T-helper 2 cell treated with Interferon-gamma antibody and Interleukin-4, amounts not matched to agents 100 ng/mL and 5 ng/mL, for 36 hours (primary cell): ENCODE measurements around the gene THOC3. TPM values are rescaled to one million over a fixed set of nuclear protein-coding genes. Genes with fewer than 3 reads are reported as not detected.
"Not testable (repeated sequence)": the region's sequence is repeated elsewhere in the genome, so short reads cannot be mapped to it uniquely, and the experiment has no call there.

Source experiments
- intact Hi-C: fragments of 100-400 bp; cut with micrococcal nuclease; formaldehyde crosslinking; loops from one replicate; pipeline ENCODE4 v1.15.1; 2023
- total RNA-seq: library from RNA; stranded (reverse); gene quantifications from 2 replicates; pipeline ENCODE4 v1.2.3, GENCODE V29; 2022

THOC3 gene, protein sequence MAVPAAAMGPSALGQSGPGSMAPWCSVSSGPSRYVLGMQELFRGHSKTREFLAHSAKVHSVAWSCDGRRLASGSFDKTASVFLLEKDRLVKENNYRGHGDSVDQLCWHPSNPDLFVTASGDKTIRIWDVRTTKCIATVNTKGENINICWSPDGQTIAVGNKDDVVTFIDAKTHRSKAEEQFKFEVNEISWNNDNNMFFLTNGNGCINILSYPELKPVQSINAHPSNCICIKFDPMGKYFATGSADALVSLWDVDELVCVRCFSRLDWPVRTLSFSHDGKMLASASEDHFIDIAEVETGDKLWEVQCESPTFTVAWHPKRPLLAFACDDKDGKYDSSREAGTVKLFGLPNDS
- total RNA-seq, result 94.6 and 105 TPM in 2 replicates

DNA sequence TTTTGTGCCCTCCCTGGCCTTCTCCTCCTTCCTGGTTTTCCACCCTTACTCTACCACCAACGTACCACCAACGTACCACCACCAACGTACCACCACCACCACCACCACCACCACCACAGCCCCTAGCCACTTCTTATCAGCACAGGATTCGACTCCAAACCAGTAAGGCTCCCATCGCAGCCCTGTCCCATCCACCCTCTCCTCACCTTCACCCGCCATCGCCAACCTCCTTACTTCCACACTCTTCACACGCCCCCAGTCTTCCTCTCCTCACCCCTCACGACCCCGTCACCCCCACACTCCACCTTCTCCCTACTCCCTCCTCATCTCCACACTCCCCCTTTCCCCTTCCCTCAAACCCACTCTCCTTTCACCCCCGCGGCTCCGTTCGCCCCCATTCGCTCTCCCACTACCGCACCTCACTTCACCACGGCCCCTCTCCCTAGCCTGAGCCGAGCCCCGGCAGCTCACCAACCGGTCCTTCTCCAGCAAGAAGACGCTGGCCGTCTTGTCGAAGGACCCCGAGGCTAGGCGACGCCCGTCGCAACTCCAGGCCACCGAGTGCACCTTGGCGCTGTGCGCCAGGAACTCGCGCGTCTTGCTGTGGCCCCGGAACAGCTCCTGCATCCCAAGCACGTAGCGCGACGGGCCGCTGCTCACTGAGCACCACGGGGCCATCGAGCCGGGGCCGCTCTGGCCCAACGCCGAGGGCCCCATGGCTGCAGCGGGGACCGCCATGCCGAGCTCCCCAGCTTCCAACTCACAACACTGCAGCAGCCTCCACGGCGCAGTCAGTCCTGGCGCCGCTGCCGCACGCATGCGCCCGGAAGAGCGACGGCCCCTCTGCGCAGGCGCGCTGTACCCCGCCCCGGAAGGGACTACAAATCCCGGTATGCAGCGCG, at the start of gene THOC3:
TSS of gene THOC3 (minus strand) at position 845 of the 902 bp plus-strand sequence. CDS start at position 738, 107 bp downstream.
- intact Hi-C loops, result not testable (repeated sequence)

DNA sequence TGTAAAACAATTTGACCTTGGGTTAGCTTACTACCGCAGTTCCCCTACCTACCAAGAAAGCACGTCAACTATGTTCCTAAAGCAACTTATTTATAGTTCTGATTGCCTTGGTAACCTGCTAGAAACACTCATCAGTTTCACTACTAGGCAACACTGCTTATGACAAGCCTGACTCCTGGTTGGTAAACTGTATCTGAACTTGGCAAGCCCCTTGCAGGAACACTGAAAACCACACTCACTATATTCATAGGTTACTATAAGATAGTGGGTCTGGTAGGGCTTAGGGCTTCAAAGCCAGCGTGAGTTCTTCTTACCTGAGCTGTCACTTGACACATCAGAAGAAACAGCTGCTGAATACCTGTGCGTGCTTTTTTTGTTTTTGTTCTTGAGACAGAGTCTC, 49.2 kb upstream of the THOC3 start:
- intact Hi-C loops, result not testable (repeated sequence)

DNA sequence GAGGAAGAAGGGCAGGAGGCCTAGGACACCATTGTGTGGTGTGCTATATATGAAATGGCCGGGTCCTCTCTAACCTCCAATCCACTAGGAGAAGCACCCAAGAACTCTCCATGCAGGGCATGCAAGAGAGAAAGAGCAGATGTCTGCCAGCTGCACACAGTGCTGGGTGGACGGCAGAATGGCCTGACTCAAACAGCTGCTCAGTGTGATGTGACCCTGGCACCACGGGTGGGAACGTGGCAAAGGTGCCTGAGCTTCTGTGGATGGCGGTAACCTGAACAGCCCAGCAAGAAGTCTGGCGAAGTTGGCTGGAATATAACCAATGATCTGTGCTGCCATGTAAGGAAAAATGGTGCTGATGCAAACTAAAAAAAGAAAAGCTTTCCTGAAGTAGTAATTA, 46.2 kb upstream of the THOC3 start:
- intact Hi-C loops, result not testable (repeated sequence)

DNA sequence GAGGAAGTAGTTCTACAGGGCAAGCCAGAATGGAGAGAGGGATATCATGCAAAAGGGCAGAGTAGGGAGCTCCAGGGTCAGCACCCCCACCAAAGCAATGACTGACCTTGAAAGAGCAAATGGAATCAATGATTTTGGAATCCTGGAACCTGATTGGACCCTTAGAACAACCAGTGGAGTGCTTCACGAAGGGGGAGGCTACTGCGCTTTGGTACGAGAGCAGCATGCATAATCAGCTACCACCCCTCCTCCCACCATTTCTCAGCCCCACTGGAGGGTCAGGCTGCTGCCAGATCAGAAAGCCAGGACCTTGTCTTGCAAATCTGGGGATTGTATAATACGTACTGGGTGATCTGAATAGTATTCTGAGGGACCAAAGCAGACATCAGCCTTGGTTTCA, 43.0 kb upstream of the THOC3 start:
- intact Hi-C loops, result not testable (repeated sequence)

DNA sequence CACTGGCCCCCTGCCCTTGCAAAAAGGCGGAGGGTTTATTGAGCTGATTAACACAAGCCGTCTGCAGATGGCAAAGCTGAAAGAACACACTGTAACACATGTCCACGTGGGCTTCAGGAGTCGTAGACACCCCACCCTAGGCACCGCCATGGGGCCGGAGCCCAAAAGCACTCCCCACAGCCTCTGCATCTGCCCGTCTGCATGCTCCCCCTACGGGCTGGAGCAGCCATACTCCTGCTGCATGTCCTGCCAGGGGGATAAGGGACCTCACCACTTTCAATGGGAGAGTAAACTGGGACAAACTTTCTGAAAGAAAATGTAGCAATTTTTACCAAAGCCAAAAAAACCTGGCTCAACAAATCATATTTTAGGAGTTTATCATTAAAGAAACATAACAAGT, 42.1 kb upstream of the THOC3 start:
- intact Hi-C loops, result not testable (repeated sequence)

DNA sequence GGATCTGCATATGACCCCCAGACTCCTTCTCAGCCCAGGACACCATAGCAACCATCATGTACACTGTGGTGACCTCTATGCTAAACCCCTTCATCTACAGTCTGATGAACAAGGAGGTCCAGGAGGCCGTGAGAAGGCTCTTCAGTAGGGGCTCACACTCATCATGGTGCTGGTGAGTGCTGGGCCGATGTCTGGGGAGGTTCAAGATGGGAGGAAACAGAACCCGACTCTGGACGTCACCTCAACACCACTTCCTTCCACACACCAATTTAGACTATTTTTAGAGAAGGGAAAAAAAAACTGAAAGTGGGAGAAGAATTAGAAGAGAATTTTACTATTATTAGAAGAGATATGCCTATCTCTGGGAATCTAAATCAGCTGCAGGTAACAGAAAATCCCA, 39.1 kb upstream of the THOC3 start:
- intact Hi-C loops, result not testable (repeated sequence)

DNA sequence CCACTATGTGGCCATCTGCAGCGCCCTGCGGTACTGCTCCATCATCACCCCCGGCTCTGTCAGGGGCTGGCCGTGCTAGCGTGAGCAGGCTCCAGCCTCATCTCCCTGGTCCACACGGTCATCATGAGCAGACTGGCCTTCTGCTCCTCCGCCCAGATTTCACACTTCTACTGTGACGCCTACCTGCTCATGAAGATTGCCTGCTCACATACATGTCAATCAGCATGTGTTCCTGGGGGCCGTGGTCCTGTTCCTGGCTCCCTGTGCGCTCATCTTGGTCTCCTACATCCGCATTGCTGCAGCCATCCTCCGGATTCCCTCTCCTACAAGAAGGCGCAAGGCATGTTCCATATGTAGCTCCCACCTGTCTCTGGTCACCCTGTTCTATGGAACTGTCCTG, 38.7 kb upstream of the THOC3 start:
- intact Hi-C loops, result not testable (repeated sequence)

DNA sequence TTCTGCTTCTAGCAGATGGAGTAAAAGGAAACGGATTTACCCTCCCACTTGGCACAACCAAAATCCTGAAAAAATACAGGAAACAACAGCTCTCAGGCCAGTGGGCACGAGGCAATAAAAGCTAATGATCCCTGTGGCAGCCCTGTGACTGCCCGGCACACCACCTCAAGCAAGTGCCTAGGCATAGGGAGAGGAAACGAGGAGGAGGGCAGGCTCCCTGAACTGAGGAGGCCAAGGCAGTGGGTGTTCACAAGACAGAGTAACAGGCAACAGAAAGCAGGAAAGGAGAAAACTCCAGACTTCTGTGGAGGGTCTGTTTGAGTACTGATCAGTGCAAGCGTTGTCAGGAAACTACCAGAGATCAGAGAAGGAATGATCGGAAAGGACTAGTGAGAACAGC, 29.9 kb upstream of the THOC3 start:
- intact Hi-C loops, result not testable (repeated sequence)

DNA sequence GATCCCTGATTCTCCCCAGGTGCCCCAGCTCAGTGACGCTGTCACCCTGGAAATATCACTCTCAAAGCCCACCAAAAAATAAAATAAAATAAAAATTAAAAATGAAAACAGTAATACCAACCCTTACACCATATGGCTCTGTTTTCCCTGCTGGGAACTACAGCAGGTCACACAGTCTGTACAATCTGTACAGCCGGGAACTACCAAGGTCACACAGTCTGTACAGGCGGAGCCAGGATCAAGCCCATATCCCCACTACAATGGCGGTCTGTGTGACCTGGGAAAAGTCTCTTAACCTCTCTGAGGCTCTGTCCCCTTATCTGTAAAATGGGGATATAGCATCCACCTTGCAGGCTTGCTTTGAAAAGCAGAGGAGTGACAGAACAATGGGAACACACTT, 29.4 kb upstream of the THOC3 start:
- intact Hi-C loops, result not testable (repeated sequence)

DNA sequence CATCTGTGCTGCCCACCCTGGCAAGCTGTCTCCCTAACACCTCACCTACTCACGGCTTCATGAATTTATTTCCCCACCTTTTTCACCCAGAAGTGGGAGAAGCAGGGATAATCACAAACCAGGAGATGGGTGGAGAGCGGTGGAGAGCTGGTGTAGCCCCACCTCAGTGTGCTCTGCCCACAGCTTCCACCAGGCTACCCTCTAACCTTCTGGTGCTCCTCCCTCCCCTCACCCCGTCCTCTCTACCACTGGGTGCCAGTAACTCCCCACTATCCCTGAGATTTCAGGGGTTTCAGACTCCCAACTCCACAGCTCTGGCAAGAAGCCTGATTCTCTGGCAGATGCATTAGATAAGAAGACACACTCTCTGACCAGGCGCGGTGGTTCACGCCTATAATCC, 28.7 kb upstream of the THOC3 start:
- intact Hi-C loops, result not testable (repeated sequence)

DNA sequence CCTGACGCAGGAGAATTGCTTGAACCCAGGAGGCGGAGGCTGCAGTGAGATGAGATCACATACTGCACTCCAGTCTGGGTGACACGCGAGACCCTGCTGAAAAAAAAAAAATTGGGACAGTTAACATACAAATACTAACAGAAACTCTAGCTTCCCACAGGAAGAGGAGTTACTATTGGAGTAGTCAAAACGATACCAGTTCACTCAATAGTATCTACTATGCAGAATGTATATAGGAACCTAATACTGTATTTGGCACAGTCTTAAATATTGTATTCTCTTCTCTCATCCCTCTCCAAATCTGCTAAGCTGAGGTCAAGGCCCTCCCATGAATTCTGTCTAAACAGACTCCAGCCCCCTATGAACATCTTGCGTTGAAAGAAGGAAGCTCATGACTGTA, 27.4 kb upstream of the THOC3 start:
- intact Hi-C loops, result not testable (repeated sequence)

DNA sequence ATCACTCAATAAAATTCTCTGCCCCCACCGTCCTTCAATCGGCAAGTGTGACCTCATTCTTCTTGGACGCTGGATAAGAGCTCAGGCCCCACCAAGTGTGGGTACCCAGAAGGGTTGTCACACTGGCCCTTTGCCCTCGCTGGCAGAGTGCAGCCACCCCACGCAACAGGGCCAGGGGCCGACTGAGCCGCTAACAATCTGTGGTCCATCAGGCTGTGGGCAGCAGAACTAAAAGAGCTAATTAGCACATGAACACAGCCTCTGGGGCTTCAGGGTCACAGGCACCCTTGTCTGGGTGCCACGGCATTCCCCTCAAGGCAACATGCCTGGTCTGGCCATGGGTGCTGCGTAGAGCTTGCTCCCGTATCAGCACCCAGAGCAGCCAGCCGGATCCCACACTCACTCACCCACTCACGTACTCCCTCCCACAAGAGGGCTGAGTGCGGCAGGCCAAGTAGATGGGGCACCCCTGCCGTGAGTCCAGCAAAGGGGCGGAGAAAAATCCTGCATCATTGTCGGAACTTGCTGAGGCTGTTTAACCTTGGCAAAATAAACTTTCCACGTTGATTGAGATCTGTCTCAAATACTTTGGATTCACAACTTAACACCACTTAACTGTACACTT, 11.4 kb upstream of the THOC3 start:
- intact Hi-C loops, result not testable (repeated sequence)

DNA sequence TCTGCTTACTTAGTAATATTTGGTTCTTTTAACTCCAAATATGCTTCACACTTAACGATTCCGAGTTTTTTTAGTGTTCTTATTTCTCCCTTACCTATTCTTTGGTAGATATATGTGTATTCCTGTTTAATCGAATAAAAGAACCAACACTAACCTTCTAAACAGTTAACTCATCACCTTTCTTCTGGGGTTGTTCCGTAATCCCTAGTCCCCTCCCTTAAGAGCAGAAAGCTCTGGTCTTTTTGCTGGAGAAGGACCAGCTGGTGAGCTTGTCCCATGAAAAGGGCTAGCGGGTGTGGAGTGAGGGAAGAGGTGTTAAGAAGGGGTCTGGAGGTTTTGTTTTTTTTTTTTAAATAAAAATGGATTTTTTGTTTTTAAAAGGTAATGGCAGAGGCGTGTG, 266 bp upstream of the THOC3 start:
- intact Hi-C loops, result not testable (repeated sequence)

DNA sequence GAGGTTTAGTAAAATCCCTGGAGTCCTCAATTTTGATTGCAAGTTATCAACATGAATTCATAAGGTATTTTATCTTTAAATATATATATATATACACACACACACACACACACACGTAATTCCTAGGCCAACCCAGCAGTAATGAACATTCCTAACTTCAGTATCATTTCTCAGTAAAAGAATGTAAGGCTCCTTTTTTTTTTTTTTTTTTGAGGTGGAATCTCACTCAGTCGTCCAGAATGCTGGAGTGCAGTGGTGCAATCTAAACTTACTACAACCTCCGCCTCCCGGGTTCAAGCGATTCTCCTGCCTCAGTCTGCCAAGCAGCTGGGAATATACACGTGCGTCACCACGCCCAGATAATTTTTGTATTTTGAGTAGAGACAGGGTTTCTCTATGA, 5.8 kb downstream of the THOC3 start:
- intact Hi-C loops, result not testable (repeated sequence)

DNA sequence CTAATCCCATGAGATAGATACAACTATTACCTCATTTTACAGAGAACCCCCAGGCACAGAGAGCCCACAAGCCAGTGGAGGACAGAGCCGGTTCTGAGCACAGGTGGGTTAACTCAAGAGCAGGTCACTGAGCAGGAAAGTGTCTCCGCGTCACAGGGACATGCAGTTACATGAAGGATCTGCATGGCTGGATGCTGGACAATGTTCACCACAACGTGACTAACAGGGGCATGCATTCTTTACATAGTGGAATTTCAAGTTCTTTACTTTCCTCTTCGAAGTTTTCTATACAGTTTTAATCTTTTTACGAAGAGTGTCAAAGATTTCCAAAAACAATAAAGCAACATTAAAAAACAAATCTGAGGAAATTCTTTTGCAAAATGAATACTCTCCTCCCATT, 7.9 kb downstream of the THOC3 start:
- intact Hi-C loops, result not testable (repeated sequence)

DNA sequence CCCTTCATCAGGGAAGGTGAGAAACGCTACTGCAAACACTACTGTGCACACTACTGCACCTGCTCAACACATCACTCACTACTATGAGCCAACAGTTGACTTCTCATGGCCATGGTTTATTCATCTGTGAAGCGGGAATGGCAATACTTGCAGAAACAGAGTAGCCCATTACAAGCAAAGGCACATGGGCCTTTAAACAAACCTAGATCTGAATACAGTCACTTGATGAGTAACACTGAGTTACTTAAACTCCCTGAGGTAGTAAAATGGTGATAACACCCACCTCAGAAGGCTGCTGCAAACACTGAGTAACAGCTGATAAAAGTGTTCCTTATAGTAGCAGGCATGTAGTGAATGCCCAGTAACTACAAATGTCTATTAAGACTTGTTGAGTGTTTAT, 9.6 kb downstream of the THOC3 start:
- intact Hi-C loops, result not testable (repeated sequence)

DNA sequence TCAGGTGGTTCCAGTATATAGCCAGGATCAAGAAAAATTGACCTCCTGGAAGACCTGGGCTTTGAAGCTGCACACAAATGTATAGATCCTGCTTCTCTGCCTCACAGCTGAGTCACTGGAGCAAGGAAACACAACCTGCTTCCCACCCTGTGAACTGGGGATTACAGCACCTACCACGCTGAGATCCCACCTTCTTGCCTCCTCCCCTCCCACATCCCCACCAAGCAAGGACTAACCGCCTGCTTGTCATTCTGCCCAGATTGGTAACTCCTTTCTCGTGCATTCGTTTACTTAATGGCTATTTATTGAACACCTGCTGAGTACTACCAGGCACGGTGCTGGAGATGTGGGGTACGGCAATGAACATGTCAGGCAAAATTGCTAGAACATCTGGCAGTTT, 14.0 kb downstream of the THOC3 start:
- intact Hi-C loops, result not testable (repeated sequence)

DNA sequence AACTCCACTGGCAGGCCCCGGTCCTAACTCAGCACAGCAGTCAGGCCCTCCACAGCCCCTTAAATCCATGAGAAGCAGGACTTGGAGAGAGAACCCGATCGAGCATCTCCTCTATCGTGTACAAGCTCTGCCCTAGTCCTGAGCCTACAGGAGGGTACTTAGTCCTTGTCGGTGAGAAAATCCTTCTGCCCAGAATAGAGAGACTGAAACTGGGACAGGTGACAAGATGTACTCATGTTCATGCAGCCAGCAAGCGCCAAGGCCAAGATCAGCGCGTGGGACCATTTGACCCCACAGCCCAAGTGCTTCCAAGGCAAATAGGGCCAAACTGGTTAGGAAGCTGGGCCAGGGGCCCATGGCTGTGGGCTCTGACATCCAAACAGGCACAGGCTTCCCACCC, 15.3 kb downstream of the THOC3 start:
- intact Hi-C loops, result not testable (repeated sequence)

DNA sequence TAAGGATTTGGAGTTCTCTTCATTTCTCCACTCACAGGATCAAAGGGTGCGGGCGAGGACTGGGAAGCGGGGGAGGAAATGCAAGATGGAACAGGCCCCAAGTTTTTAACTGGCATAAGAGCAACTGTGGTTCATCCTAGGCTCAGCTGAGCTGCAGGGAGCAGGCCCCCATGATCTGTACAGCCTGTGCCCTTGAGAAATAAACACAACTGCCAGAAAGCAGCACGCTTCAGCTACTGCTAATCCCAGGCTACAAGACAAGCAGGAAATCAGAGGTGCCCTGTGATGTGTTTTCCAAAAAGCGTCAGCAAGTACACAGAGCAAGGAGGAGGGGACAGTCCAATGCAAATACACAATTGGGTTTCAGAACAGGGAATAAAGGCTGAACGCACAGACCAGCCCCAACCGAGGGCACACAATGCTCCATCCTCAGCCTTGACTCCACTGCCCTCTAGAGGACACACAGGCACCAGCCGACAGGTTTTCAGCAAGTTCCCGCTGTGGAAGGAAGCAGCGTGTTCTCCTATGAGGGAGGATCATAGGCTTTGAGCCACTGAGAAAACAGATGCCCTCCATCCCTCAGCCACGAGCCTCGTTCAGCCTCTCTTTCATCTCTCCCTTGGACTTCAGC, 16.7 kb downstream of the THOC3 start:
- intact Hi-C loops, result not testable (repeated sequence)

DNA sequence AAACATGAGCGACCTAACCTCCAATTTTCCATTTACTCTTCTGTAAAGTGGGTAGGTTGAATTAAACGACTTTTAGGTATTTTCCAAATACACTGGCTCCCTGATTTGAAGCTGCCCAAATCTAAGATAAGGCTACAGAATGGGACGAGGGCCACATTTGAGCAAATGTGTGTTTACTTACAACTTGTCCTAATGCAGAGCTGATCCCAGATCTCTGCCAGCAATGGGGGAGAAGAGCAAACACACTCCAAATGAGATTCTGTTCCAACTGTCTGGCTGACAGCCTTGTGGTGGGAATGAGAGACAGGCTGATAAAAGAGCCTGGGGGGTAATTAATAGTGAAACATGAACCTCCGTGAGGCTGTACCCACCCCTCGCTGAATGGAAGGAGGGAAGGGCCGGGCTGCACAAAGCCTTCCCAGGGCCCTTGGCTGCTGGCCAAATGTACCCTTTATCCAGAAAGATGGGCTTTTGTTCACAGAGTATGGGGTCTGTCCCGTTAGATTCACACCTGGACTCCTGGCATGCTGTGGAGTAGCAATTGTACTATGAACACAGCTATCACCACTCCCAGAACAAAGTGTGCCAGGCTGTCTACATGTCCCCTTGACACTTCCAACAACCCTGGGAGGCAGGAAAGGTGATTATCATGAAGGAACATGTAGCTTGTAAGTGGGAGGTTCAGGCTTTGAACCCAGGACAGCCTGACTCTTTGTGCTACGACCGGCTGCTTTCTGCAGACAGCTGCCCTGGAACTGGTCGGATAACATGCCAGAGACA, 19.6 kb downstream of the THOC3 start:
- intact Hi-C loops, result not testable (repeated sequence)

DNA sequence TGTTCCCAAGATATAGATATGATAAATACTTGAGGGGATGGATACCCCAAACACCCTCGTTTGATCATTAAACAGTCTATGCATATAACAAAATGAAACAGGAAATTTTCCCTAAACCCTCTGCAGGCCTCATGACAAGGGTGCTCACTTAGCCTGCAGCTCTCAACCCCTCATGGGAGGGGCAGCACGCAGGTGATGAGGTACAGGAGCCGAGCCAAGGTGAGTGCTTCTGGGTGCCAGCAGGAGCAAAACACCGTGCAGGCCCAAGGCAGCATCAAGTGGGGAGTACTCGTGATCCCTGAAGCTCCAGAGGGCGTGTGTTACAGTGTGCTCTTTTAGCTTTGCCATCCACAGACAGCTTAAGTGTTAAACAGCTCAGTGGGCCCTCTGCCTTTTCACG, 24.9 kb downstream of the THOC3 start:
- intact Hi-C loops, result not testable (repeated sequence)
